A549 (cell line): ENCODE measurements around the gene HTRA1. TPM values are rescaled to one million over a fixed set of nuclear protein-coding genes. Genes with fewer than 3 reads are reported as not detected.

Experiments
- ATAC-seq, 2 experiments: fragments of 200-7000 bp in 1 of 2; fragments of >200 bp in 1 of 2; cut with Nextera tagmentation in 1 of 2; cut with Tn5 transposase in 1 of 2; 3 replicates each; pipeline versions ENCODE4 v1.8.0 to v1.9.1; 2018 to 2020; ENCODE audit warnings: mild to moderate bottlenecking in 1 of 2, moderate library complexity in 1 of 2
- CTCF ChIA-PET: fragments of 300-600 bp; sonication (Branson Sonifier 250); formaldehyde crosslinking; extraction: SDS; loops from one replicate; lab custom pipeline; 2021; ENCODE audit warnings: antibody characterized with exemption, inconsistent platforms; lab: Yijun Ruan, JAX
- POLR2A ChIA-PET: fragments of 350-600 bp; formaldehyde crosslinking; extraction: SDS; loops from one replicate; lab custom pipeline; 2021; ENCODE audit warnings: antibody characterized with exemption, inconsistent platforms; lab: Yijun Ruan, JAX
- DNase-seq, 2 experiments: peaks; one replicate each; pipeline versions ENCODE4 v3.0.0 to v3.0.0-alpha.2; 2011 to 2016; ENCODE audit warnings: low read depth in 1 of 2, low spot score in 1 of 2
- FAIRE-seq: peaks from 2 replicates; lab custom pipeline; 2011; peaks lifted over from hg19 to GRCh38; lab: Jason Lieb, UNC
- H3K27ac ChIP-seq, 2 experiments: fragments of >200 bp; sonication (Bioruptor Twin); formaldehyde crosslinking; 3 replicates each; pipeline ENCODE4 v1.5.1; 2016 to 2017
- H3K4me1 ChIP-seq: fragments of >200 bp; sonication (Bioruptor Twin); formaldehyde crosslinking; 3 replicates; pipeline ENCODE4 v1.6.1; 2016
- H3K4me2 ChIP-seq: fragments of >200 bp; sonication (Bioruptor Twin); formaldehyde crosslinking; 3 replicates; pipeline ENCODE4 v1.6.1; 2016
- H3K4me3 ChIP-seq: fragments of >200 bp; sonication (Bioruptor Twin); formaldehyde crosslinking; 3 replicates; pipeline ENCODE4 v1.5.1; 2016
- H3K9me3 ChIP-seq: fragments of >200 bp; sonication (Bioruptor Twin); formaldehyde crosslinking; 3 replicates; pipeline ENCODE4 v1.6.1; 2016
- CHD2 ChIP-seq: fragments of 150-350 bp; IDR thresholded peaks from 2 replicates; pipeline ENCODE4 v1.6.1; 2014; ENCODE audit warnings: low read length; ENCODE audit not compliant: partially characterized antibody
- EHMT2 ChIP-seq: fragments of 200-600 bp; sonication (generic); IDR thresholded peaks from 2 replicates; pipeline ENCODE4 v1.6.1; 2016; ENCODE audit warnings: antibody characterized with exemption, low read depth, mild to moderate bottlenecking, moderate library complexity
- EP300 ChIP-seq, 2 experiments: fragments of >200 bp; sonication (Bioruptor Twin); formaldehyde crosslinking; IDR thresholded peaks; 2 replicates in 1 of 2; 3 replicates in 1 of 2; pipeline ENCODE4 v1.6.1; 2016 to 2017
- FOSB ChIP-seq: fragments of 250-450 bp; sonication (Bioruptor Pico); IDR thresholded peaks from 2 replicates; pipeline ENCODE4 v1.5.0; 2020; ENCODE audit warnings: mild to moderate bottlenecking, moderate library complexity
- FOXS1 ChIP-seq: fragments of 250-450 bp; sonication (Bioruptor Pico); IDR thresholded peaks from 2 replicates; pipeline ENCODE4 v1.5.0; 2020; ENCODE audit warnings: mild to moderate bottlenecking, moderate library complexity
- HOXA7 ChIP-seq: fragments of 250-450 bp; sonication (Bioruptor Pico); IDR thresholded peaks from 2 replicates; pipeline ENCODE4 v1.5.0; 2020; ENCODE audit warnings: mild to moderate bottlenecking, moderate library complexity
- HOXB13 ChIP-seq: fragments of 250-450 bp; sonication (Bioruptor Pico); IDR thresholded peaks from 2 replicates; pipeline ENCODE4 v1.5.0; 2020; ENCODE audit warnings: low read depth, mild to moderate bottlenecking, moderate library complexity
- JUNB ChIP-seq: fragments of >200 bp; sonication (Bioruptor Twin); formaldehyde crosslinking; IDR thresholded peaks from 2 replicates; pipeline ENCODE4 v1.6.1; 2016
- KDM1A ChIP-seq: fragments of 200-600 bp; sonication (generic); IDR thresholded peaks from 2 replicates; pipeline ENCODE4 v1.6.1; 2016; ENCODE audit warnings: low read depth, mild to moderate bottlenecking
- KDM5A ChIP-seq: fragments of 200-600 bp; sonication (generic); IDR thresholded peaks from 2 replicates; pipeline ENCODE4 v1.6.1; 2016; ENCODE audit warnings: antibody characterized with exemption, mild to moderate bottlenecking
- MAFK ChIP-seq: fragments of 450-650 bp; IDR thresholded peaks from 2 replicates; pipeline ENCODE4 v1.6.1; 2014; ENCODE audit not compliant: partially characterized antibody
- RAD21 ChIP-seq, 2 experiments: fragments of >200 bp in 1 of 2; sonication (Bioruptor Twin) in 1 of 2; formaldehyde crosslinking in 1 of 2; IDR thresholded peaks in 1 of 2; conservative IDR thresholded peaks in 1 of 2; 2 replicates in 1 of 2; 3 replicates in 1 of 2; pipeline ENCODE4 v1.6.1; 2012 to 2018; ENCODE audit warnings: inconsistent platforms in 1 of 2
- RNF2 ChIP-seq: fragments of 200-600 bp; sonication (generic); IDR thresholded peaks from 2 replicates; pipeline ENCODE4 v1.6.1; 2016; ENCODE audit warnings: low read depth, mild to moderate bottlenecking, antibody characterized with exemption, moderate library complexity, borderline replicate concordance
- TFCP2L1 ChIP-seq: fragments of 250-450 bp; sonication (Bioruptor Pico); IDR thresholded peaks from 2 replicates; pipeline ENCODE4 v1.5.0; 2021; ENCODE audit warnings: mild to moderate bottlenecking
- ZSCAN20 ChIP-seq: fragments of 250-450 bp; sonication (Bioruptor Pico); IDR thresholded peaks from 2 replicates; pipeline ENCODE4 v1.8.0; 2022; ENCODE audit warnings: mild to moderate bottlenecking, moderate library complexity
- WGBS: methylation state at CpG from one replicate; pipeline ENCODE4 v1.1.6; 2017; ENCODE audit errors: missing lambda C conversion rate; 5-methylcytosine and 5-hydroxymethylcytosine counted together
- polyA plus RNA-seq, 4 experiments: library from polyadenylated mRNA; depleted of rRNA in 3 of 4; stranded (reverse); fragments of >200 nt; fragmentation: RNase III in 1 of 4; extraction: RNeasy Plus Mini Kit Qiagen cat#74134 plus additional on column Dnase treatment in 1 of 4; gene quantifications; 2 replicates in 3 of 4; 3 replicates in 1 of 4; pipeline ENCODE4 v1.2.3, GENCODE V29; 2011 to 2017
- TF ChIP-seq, protein P1 (sequence below): fragments of 150-350 bp; IDR thresholded peaks from 2 replicates; pipeline ENCODE4 v1.6.1; 2014; ENCODE audit warnings: low read depth, mild to moderate bottlenecking, low read length
- TF ChIP-seq, protein P2 (sequence below): fragments of >200 bp; sonication (Bioruptor Twin); formaldehyde crosslinking; IDR thresholded peaks from 3 replicates; pipeline ENCODE4 v1.6.1; 2016
- TF ChIP-seq, protein P3 (sequence below): fragments of 450-650 bp; IDR thresholded peaks from 2 replicates; pipeline ENCODE4 v1.6.1; 2014; ENCODE audit warnings: antibody characterized with exemption
- TF ChIP-seq, protein P4 (sequence below): IDR thresholded peaks from 2 replicates; pipeline ENCODE4 v1.6.1; 2012; ENCODE audit warnings: low read depth, borderline replicate concordance
- TF ChIP-seq, protein P5 (sequence below): fragments of 200-600 bp; sonication (generic); IDR thresholded peaks from 2 replicates; pipeline ENCODE4 v1.6.1; 2016; ENCODE audit warnings: antibody characterized with exemption, mild to moderate bottlenecking, moderate library complexity
- TF ChIP-seq, protein P6 (sequence below): fragments of 250-450 bp; sonication (Bioruptor Pico); IDR thresholded peaks from 2 replicates; pipeline ENCODE4 v1.5.0; 2021; ENCODE audit warnings: mild to moderate bottlenecking, moderate library complexity, borderline replicate concordance

Gene HTRA1
- polyA plus RNA-seq, 2 of the 4 experiments (the other 2 are of a cell fraction), result 50.7 to 65.6 TPM

DNA sequence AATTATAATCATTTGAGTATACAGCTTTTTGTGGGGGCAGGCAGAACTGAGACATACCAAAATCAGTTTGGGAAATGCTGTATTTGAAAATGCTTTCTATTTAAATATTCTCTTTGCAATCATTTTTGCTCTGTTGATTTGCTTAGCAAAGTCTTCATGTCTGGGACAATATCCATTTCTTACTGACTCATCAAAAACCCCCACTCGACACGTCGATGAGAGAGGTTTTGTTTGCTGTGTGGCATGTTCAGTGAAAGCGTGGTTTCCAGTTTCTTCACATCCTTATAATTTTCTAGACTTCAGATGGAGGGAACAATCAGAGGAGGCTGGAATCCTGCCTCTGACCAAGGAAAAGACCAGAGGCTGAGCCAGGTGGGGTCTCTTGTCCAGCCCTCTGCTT, 28.9 kb downstream of the HTRA1 start:
- no peak for FAIRE-seq
- 70% methylated on average over 4 of the region's 4 CpGs for WGBS
- ChIA-PET POLR2A (no interaction called here), CTCF (interaction anchor here (1.4 to 2.3 kb wide), 3 partner anchors 20 to 191 kb away, joined by 3 to 6 read pairs (median 5); no protein-coding TSS in a partner anchor)
- no peak overlapping the region for H3K27ac ChIP-seq
- DNase-seq, result no peak
- H3K9me3 ChIP-seq, result no peaks in the 10 kb centered on the region
- no peak overlapping the region for H3K4me3 ChIP-seq
- H3K4me1 ChIP-seq, result peaks cover 7% of the 10 kb centered on the region; the same call in 1 of the 3 replicates
- H3K4me2 ChIP-seq, result no peak overlapping the region
- no peak for ATAC-seq
- TF ChIP-seq MAFK, result peak; percentile 85
- TF ChIP-seq, protein P1, sequence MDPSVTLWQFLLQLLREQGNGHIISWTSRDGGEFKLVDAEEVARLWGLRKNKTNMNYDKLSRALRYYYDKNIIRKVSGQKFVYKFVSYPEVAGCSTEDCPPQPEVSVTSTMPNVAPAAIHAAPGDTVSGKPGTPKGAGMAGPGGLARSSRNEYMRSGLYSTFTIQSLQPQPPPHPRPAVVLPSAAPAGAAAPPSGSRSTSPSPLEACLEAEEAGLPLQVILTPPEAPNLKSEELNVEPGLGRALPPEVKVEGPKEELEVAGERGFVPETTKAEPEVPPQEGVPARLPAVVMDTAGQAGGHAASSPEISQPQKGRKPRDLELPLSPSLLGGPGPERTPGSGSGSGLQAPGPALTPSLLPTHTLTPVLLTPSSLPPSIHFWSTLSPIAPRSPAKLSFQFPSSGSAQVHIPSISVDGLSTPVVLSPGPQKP, result no peak

DNA sequence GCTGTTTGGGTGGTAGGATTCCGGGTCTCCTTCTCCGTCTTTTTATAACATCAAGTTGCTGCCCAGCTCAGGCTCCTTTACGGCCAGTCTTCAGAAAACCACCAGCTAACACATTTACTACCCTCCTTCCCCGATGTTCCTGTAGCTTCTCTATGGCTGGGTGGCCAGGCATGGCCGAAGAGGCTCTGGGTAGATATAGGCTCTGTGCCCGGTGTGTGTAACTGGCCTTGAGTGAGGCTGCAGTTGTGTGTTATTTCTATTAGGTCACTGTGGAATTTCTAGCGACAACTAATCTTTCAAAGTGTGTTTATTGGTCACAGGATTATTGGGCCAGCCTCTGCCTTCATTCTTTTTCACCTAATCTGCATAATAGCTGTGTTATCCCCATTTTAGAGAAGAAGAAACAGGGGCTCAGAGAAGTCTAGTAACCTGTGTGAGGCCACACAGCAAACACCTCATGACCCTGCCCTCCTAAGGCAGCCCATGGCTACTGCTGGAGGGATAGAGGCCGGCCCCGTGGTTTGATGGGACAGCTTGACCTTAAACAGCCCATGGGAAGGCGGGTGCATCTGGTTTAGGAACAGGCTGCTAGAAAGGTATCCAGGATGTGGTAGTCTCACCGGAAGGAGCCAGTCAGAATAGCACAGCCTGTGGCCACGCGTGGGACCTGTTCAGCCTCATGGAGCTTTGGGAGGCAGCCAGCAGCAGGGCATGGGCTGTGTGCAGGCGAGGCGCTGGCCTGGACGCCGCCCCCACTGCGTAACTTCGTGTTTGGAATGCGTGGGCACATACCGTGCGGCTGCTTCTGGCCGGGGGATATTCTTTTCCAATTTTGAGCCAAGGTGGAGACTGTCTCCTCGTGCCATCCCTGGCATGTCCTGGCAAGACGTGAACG, 29.7 kb downstream of the HTRA1 start:
- POLR2A ChIA-PET, result no interaction called here
- ATAC-seq, result no peak
- CTCF ChIA-PET, result interaction anchor here (1.1 to 2.3 kb wide), 4 partner anchors 19 to 222 kb away, joined by 3 to 8 read pairs (median 4); no protein-coding TSS in a partner anchor
- H3K27ac ChIP-seq, result no peak overlapping the region
- TF ChIP-seq, protein P2, sequence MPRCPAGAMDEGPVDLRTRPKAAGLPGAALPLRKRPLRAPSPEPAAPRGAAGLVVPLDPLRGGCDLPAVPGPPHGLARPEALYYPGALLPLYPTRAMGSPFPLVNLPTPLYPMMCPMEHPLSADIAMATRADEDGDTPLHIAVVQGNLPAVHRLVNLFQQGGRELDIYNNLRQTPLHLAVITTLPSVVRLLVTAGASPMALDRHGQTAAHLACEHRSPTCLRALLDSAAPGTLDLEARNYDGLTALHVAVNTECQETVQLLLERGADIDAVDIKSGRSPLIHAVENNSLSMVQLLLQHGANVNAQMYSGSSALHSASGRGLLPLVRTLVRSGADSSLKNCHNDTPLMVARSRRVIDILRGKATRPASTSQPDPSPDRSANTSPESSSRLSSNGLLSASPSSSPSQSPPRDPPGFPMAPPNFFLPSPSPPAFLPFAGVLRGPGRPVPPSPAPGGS, result no peak
- no peak for TF ChIP-seq RNF2
- TF ChIP-seq HOXA7 (CRISPR knock-in tag), result no peak
- no peak for TF ChIP-seq KDM5A
- TF ChIP-seq, protein P3, sequence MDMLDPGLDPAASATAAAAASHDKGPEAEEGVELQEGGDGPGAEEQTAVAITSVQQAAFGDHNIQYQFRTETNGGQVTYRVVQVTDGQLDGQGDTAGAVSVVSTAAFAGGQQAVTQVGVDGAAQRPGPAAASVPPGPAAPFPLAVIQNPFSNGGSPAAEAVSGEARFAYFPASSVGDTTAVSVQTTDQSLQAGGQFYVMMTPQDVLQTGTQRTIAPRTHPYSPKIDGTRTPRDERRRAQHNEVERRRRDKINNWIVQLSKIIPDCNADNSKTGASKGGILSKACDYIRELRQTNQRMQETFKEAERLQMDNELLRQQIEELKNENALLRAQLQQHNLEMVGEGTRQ, result no peak
- TF ChIP-seq HOXB13 (CRISPR knock-in tag), result no peak
- no peak for TF ChIP-seq EHMT2
- TF ChIP-seq, all 56 proteins: peak for 0
- H3K9me3 ChIP-seq, result no peaks in the 10 kb centered on the region
- no peak overlapping the region for H3K4me2 ChIP-seq
- H3K4me3 ChIP-seq, result no peak overlapping the region
- DNase-seq (no peak), FAIRE-seq (no peak)
- H3K4me1 ChIP-seq, result peaks cover 7% of the 10 kb centered on the region; the same call in 1 of the 3 replicates
- WGBS, result 88% methylated on average over 18 of the region's 26 CpGs

DNA sequence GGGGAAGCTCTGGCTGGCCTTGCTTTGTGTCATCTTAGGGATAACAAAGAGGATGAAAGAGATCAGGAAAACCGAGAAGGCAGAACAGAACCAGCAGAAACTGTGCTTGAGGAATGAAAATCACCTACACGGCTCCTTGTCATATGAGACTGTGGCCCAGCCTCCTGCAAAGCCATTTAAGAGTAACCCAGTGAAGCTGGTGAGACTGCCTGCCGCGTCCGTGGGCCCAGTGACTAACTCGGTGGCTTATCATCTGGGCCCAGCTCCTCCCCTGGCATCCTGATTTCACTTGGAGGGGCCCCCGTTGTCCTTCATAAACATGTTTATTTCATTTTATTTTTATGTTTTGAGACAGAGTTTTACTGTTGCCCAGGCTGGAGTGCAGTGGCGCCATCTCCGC, 30.7 kb downstream of the HTRA1 start:
- peaks cover 7% of the 10 kb centered on the region; the same call in 1 of the 3 replicates for H3K4me1 ChIP-seq
- H3K4me2 ChIP-seq, result no peak overlapping the region
- POLR2A ChIA-PET, result no interaction called here
- ATAC-seq, result no peak
- H3K9me3 ChIP-seq, result no peaks in the 10 kb centered on the region
- H3K4me3 ChIP-seq, result no peak overlapping the region
- whole genome bisulfite sequencing, result 88% methylated on average over 9 of the region's 9 CpGs
- no peak for DNase-seq
- CTCF ChIA-PET, result interaction anchor here (1.1 to 2.3 kb wide), 3 partner anchors 23 to 223 kb away, joined by 3 to 8 read pairs (median 6); no protein-coding TSS in a partner anchor
- no peak for FAIRE-seq
- no peak overlapping the region for H3K27ac ChIP-seq
- no peak for TF ChIP-seq HOXB13 (CRISPR knock-in tag)
- no peak for TF ChIP-seq TFCP2L1 (CRISPR knock-in tag)
- TF ChIP-seq FOXS1, result no peak
- no peak for TF ChIP-seq HOXA7 (CRISPR knock-in tag)
- TF ChIP-seq EP300 (IDR thresholded peaks at IDR 0.05), result no peak
- no peak for TF ChIP-seq FOSB (CRISPR knock-in tag)
- TF ChIP-seq KDM1A, result no peak
- TF ChIP-seq JUNB, result no peak
- TF ChIP-seq, protein P4, sequence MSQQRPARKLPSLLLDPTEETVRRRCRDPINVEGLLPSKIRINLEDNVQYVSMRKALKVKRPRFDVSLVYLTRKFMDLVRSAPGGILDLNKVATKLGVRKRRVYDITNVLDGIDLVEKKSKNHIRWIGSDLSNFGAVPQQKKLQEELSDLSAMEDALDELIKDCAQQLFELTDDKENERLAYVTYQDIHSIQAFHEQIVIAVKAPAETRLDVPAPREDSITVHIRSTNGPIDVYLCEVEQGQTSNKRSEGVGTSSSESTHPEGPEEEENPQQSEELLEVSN, result no peak
- TF ChIP-seq CHD2, result no peak
- TF ChIP-seq, protein P5, sequence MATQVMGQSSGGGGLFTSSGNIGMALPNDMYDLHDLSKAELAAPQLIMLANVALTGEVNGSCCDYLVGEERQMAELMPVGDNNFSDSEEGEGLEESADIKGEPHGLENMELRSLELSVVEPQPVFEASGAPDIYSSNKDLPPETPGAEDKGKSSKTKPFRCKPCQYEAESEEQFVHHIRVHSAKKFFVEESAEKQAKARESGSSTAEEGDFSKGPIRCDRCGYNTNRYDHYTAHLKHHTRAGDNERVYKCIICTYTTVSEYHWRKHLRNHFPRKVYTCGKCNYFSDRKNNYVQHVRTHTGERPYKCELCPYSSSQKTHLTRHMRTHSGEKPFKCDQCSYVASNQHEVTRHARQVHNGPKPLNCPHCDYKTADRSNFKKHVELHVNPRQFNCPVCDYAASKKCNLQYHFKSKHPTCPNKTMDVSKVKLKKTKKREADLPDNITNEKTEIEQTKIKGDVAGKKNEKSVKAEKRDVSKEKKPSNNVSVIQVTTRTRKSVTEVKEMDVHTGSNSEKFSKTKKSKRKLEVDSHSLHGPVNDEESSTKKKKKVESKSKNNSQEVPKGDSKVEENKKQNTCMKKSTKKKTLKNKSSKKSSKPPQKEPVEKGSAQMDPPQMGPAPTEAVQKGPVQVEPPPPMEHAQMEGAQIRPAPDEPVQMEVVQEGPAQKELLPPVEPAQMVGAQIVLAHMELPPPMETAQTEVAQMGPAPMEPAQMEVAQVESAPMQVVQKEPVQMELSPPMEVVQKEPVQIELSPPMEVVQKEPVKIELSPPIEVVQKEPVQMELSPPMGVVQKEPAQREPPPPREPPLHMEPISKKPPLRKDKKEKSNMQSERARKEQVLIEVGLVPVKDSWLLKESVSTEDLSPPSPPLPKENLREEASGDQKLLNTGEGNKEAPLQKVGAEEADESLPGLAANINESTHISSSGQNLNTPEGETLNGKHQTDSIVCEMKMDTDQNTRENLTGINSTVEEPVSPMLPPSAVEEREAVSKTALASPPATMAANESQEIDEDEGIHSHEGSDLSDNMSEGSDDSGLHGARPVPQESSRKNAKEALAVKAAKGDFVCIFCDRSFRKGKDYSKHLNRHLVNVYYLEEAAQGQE, result no peak
- no peak for TF ChIP-seq ZSCAN20 (CRISPR knock-in tag)
- no peak for TF ChIP-seq RAD21 (conservative IDR thresholded peaks at IDR 0.05 in 1 of 2, IDR thresholded peaks at IDR 0.05 in 1 of 2)
- TF ChIP-seq, protein P6, sequence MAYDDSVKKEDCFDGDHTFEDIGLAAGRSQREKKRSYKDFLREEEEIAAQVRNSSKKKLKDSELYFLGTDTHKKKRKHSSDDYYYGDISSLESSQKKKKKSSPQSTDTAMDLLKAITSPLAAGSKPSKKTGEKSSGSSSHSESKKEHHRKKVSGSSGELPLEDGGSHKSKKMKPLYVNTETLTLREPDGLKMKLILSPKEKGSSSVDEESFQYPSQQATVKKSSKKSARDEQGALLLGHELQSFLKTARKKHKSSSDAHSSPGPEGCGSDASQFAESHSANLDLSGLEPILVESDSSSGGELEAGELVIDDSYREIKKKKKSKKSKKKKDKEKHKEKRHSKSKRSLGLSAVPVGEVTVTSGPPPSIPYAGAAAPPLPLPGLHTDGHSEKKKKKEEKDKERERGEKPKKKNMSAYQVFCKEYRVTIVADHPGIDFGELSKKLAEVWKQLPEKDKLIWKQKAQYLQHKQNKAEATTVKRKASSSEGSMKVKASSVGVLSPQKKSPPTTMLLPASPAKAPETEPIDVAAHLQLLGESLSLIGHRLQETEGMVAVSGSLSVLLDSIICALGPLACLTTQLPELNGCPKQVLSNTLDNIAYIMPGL (CRISPR knock-in tag), result no peak
